ENCODE data around the gene KRTAP17-1.
"Not testable (repeated sequence)": the region's sequence is repeated elsewhere in the genome, so short reads cannot be mapped to it uniquely, and the experiment has no call there.

The KRTAP17-1 gene

GRCh38 chr17:41301916-41302901, 13.3 kb downstream of the KRTAP17-1 start, which contains the start of gene KRTAP29-1:
Gene KRTAP29-1, minus strand, starts transcription at chr17:41302851. Its CDS starts 0 bp downstream, at chr17:41302851.
- no peak for DNase-seq

GRCh38 chr17:41301204-41301790, 14.2 kb downstream of the KRTAP17-1 start:
- DNase-seq: no peak

- no peak for DNase-seq
Observed at GRCh38 chr17:41298458-41299135, 16.9 kb downstream of the KRTAP17-1 start.

- no peak for DNase-seq
Observed at GRCh38 chr17:41296846-41297245, 18.7 kb downstream of the KRTAP17-1 start.

GRCh38 chr17:41294016-41294415, 21.5 kb downstream of the KRTAP17-1 start:
- no peak for DNase-seq

- no peak for DNase-seq
Observed at GRCh38 chr17:41287050-41287449, 28.5 kb downstream of the KRTAP17-1 start.

- no peak for DNase-seq
Observed at GRCh38 chr17:41284546-41284945, 31.0 kb downstream of the KRTAP17-1 start.

- DNase-seq: no peak
Observed at GRCh38 chr17:41284043-41284442, 31.5 kb downstream of the KRTAP17-1 start.

- DNase-seq: no peak
Observed at GRCh38 chr17:41278176-41278955, 37.1 kb downstream of the KRTAP17-1 start.

GRCh38 chr17:41275648-41276190, 39.8 kb downstream of the KRTAP17-1 start, which contains the start of gene KRTAP9-7:
Gene KRTAP9-7, plus strand, starts transcription at chr17:41275698. Its CDS starts 0 bp downstream, at chr17:41275698.
- not testable (repeated sequence) for DNase-seq

GRCh38 chr17:41271858-41272257, 43.7 kb downstream of the KRTAP17-1 start:
- DNase-seq: no peak

- DNase-seq: not testable (repeated sequence)
Observed at GRCh38 chr17:41271323-41271722, 44.2 kb downstream of the KRTAP17-1 start.

GRCh38 chr17:41267711-41268110, 47.8 kb downstream of the KRTAP17-1 start:
- no peak for DNase-seq

- DNase-seq: no peak
Observed at GRCh38 chr17:41265078-41265477, 50.4 kb downstream of the KRTAP17-1 start, which contains the start of gene KRTAP9-6. Gene KRTAP9-6, plus strand, starts transcription at chr17:41265378. Its CDS starts 0 bp downstream, at chr17:41265378.

Measured in stimulated activated CD4-positive, alpha-beta T cell treated with anti-CD3 and anti-CD28 coated beads, Interleukin-4, amount 100 ng/mL, for 4 hours (primary cell).